ENCODE measurements around the gene NTSR1. TPM values are rescaled to one million over a fixed set of nuclear protein-coding genes. Genes with fewer than 3 reads are reported as not detected.

The NTSR1 gene
- total RNA-seq, 1 experiment from 2014 or later = 0.16 TPM

DNA sequence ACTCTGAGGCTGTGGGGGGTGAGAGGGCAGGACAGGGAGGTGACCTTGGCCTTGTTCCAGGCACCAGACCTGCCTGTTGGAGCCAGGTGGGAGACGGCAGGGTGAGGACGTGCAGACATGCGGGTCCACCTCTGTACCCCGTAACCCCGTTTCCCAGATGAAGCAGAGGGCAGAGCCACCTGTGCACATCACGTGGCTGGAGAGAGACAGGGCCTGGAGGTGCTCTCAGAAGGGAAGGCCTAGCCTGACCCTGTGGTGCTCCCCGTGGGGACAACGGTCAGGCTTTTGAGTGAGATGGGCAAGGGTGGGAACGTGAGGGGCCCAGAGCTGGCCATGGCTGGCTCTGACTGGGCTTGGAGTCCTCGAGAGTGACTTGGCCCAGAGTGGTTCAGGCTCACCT, 6.6 kb downstream of the NTSR1 start:
- no peak overlapping the region for H3K27ac Mint-ChIP-seq (ENCODE audit: unreplicated experiment)
- no TSS peak for BruUV-seq (replicated peaks)
- H3K4me1 ChIP-seq = no peaks in the 10 kb centered on the region
- no peak overlapping the region for H3K4me3 ChIP-seq (ENCODE audit: low read depth, low read length)
- peaks cover under 1% of the 10 kb centered on the region for H3K9me3 ChIP-seq
- ChIA-PET POLR2A (no interaction called here), CTCF (no interaction called here)
- DNase-seq = no peak
- TF ChIP-seq, protein P1, sequence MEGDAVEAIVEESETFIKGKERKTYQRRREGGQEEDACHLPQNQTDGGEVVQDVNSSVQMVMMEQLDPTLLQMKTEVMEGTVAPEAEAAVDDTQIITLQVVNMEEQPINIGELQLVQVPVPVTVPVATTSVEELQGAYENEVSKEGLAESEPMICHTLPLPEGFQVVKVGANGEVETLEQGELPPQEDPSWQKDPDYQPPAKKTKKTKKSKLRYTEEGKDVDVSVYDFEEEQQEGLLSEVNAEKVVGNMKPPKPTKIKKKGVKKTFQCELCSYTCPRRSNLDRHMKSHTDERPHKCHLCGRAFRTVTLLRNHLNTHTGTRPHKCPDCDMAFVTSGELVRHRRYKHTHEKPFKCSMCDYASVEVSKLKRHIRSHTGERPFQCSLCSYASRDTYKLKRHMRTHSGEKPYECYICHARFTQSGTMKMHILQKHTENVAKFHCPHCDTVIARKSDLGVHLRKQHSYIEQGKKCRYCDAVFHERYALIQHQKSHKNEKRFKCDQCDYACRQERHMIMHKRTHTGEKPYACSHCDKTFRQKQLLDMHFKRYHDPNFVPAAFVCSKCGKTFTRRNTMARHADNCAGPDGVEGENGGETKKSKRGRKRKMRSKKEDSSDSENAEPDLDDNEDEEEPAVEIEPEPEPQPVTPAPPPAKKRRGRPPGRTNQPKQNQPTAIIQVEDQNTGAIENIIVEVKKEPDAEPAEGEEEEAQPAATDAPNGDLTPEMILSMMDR (IDR thresholded peaks at IDR 0.05; ENCODE audit: insufficient read depth in 1 of 2, low read depth in 1 of 2, low read length in 1 of 2, severe bottlenecking in 1 of 2, unreplicated experiment in 1 of 2) = no peak
- peaks cover 2% of the 10 kb centered on the region for H3K9me3 Mint-ChIP-seq (ENCODE audit: unreplicated experiment)
- H3K4me1 Mint-ChIP-seq (ENCODE audit: low read depth, unreplicated experiment) = no peaks in the 10 kb centered on the region
- H3K4me3 Mint-ChIP-seq (ENCODE audit: unreplicated experiment) = no peak overlapping the region
- no peaks in the 10 kb centered on the region for H3K36me3 ChIP-seq (ENCODE audit: control insufficient read depth, insufficient read depth, low read length)
- H3K27me3 Mint-ChIP-seq (ENCODE audit: insufficient read depth, unreplicated experiment) = peaks cover 40% of the 10 kb centered on the region
- peaks cover 7% of the 10 kb centered on the region for H3K27me3 ChIP-seq (replicated peaks; ENCODE audit: control insufficient read depth, insufficient read depth, low read length)
- intact Hi-C loops (cut with micrococcal nuclease; ENCODE audit: unreplicated experiment) = no loop called here
- no peaks in the 10 kb centered on the region for H3K36me3 Mint-ChIP-seq (ENCODE audit: insufficient read depth, unreplicated experiment)

DNA sequence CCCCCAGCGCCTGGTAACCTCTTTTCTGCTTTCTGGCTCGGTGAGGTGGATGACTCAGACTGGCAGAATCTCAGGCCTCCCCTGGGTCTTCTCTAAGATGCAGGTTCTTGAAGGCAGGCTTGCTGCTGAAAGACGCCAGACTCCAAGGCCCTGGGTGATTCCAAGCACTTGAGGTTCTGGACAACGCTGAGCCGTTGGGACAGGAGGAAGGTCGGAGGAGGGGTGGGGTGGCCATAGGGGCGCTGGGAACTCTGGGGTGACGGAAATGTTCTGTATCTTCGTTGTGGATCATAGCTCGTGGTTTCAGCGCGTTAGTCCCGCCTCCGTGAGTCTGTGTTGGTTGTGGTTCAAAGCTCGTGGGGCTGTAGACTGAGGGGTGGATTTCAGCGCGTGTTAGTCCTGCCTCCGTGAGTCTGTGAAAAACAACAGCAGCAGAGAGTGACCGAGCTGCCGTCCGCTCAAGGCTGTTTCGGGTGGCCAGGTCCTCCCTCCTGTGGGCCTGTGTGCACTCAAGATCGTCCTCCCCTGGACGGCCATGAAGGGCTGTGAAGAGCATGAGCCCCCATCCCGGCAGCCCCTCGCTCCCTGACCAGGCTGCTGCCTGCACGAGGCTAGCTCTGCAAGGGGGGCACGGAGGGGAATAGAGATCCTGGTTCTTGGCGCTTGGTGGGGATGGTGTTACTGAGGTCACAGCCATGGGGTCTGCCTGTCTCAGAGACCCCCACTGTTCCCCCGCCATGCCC, 7.7 kb downstream of the NTSR1 start:
- intact Hi-C loops (cut with micrococcal nuclease; ENCODE audit: unreplicated experiment) = no loop called here
- H3K9me3 Mint-ChIP-seq (ENCODE audit: unreplicated experiment) = peaks cover 12% of the 10 kb centered on the region
- no peak overlapping the region for H3K4me3 ChIP-seq (ENCODE audit: low read depth, low read length)
- no peaks in the 10 kb centered on the region for H3K4me1 ChIP-seq
- no peaks in the 10 kb centered on the region for H3K36me3 ChIP-seq (ENCODE audit: control insufficient read depth, insufficient read depth, low read length)
- ChIA-PET POLR2A (no interaction called here), CTCF (interaction anchor here (0.6 kb wide), 1 partner anchor 56 kb away, joined by 3 read pairs; no protein-coding TSS in a partner anchor)
- no peak overlapping the region for H3K4me3 Mint-ChIP-seq (ENCODE audit: unreplicated experiment)
- no peaks in the 10 kb centered on the region for H3K4me1 Mint-ChIP-seq (ENCODE audit: low read depth, unreplicated experiment)
- peaks cover 4% of the 10 kb centered on the region for H3K27me3 ChIP-seq (replicated peaks; ENCODE audit: control insufficient read depth, insufficient read depth, low read length)
- no peak overlapping the region for H3K27ac Mint-ChIP-seq (ENCODE audit: unreplicated experiment)
- no peaks in the 10 kb centered on the region for H3K36me3 Mint-ChIP-seq (ENCODE audit: insufficient read depth, unreplicated experiment)
- no peak for DNase-seq
- H3K9me3 ChIP-seq = peaks cover 12% of the 10 kb centered on the region
- peaks cover 39% of the 10 kb centered on the region for H3K27me3 Mint-ChIP-seq (ENCODE audit: insufficient read depth, unreplicated experiment)
- TF ChIP-seq, protein P1 (IDR thresholded peaks at IDR 0.05; ENCODE audit: insufficient read depth in 1 of 2, low read depth in 1 of 2, low read length in 1 of 2, severe bottlenecking in 1 of 2, unreplicated experiment in 1 of 2) = no peak
- BruUV-seq (replicated peaks) = no TSS peak

DNA sequence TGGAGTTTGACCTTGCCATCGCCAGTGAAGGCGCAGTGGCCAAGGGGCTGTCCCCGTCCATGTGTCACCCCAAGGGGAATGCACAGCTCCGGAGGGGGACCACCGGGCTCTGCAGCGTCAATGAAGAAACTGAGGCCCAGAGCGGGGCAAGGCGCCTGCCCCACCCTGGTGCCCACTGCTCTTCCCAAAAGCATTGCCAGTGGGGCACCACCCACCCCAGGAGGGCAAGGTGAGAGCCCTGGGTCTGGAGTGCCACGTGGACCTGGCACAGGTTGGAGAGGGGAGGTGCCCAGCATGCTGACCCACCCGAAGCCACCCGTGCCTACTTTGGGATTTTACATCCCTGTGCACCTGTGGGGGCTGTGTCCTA, 8.3 kb downstream of the NTSR1 start:
- no peaks in the 10 kb centered on the region for H3K36me3 Mint-ChIP-seq (ENCODE audit: insufficient read depth, unreplicated experiment)
- no TSS peak for BruUV-seq (replicated peaks)
- H3K27ac Mint-ChIP-seq (ENCODE audit: unreplicated experiment) = no peak overlapping the region
- Histone ChIP-seq H3K4me3 (ENCODE audit: low read depth, low read length) (no peak overlapping the region), H3K4me1 (no peaks in the 10 kb centered on the region), H3K36me3 (ENCODE audit: control insufficient read depth, insufficient read depth, low read length) (no peaks in the 10 kb centered on the region), H3K27me3 (replicated peaks; ENCODE audit: control insufficient read depth, insufficient read depth, low read length) (peaks cover 7% of the 10 kb centered on the region), H3K9me3 (peaks cover 15% of the 10 kb centered on the region)
- ChIA-PET POLR2A (no interaction called here), CTCF (no interaction called here)
- H3K4me3 Mint-ChIP-seq (ENCODE audit: unreplicated experiment) = no peak overlapping the region
- H3K27me3 Mint-ChIP-seq (ENCODE audit: insufficient read depth, unreplicated experiment) = peaks cover 42% of the 10 kb centered on the region
- no peak for DNase-seq
- intact Hi-C loops (cut with micrococcal nuclease; ENCODE audit: unreplicated experiment) = no loop called here
- H3K4me1 Mint-ChIP-seq (ENCODE audit: low read depth, unreplicated experiment) = no peaks in the 10 kb centered on the region
- TF ChIP-seq, protein P1 (IDR thresholded peaks at IDR 0.05; ENCODE audit: insufficient read depth in 1 of 2, low read depth in 1 of 2, low read length in 1 of 2, severe bottlenecking in 1 of 2, unreplicated experiment in 1 of 2) = no peak
- peaks cover 18% of the 10 kb centered on the region for H3K9me3 Mint-ChIP-seq (ENCODE audit: unreplicated experiment)
